Mammary epithelial cell (primary cell): ENCODE data around the gene MGP.

Source experiments
- CTCF ChIP-seq, 2 donors: IDR thresholded peaks in 1 of 2; conservative IDR thresholded peaks in 1 of 2; 2 replicates each; pipeline ENCODE4 v1.5.1; 2011 to 2012; ENCODE audit warnings: inconsistent platforms in 2 of 2, low read length in 2 of 2, mild to moderate bottlenecking in 2 of 2, control low read depth in 1 of 2, low read depth in 1 of 2; ENCODE audit not compliant: insufficient read depth in 1 of 2; ENCODE audit errors: extremely low read depth in 1 of 2
- EZH2 ChIP-seq: IDR thresholded peaks from 2 replicates; pipeline ENCODE4 v1.6.1; 2012; ENCODE audit warnings: low read length, inconsistent platforms, borderline replicate concordance

GRCh38 chr12:14836336-14837210 is 49.1 kb downstream of the MGP start:
- no peak for TF ChIP-seq EZH2
- no peak for TF ChIP-seq CTCF (conservative IDR thresholded peaks at IDR 0.05 in 1 of 2, IDR thresholded peaks at IDR 0.05 in 1 of 2; ENCODE audit: extremely low read depth in 1 of 2, insufficient read depth in 1 of 2, low read depth in 1 of 2, low read length in 2 of 2)
